Sigmoid colon (tissue), 7 donors: ENCODE results near the gene ABCA13. TPM values are rescaled to one million over a fixed set of nuclear protein-coding genes. Genes with fewer than 3 reads are reported as not detected.

Source experiments
- DNase-seq: peaks from one replicate; pipeline ENCODE4 v3.0.0-alpha.2; 2019
- H3K27ac ChIP-seq, 4 donors: fragments of 200-600 bp; sonication (generic); one replicate each; pipeline ENCODE4 v1.5.1; 2016 to 2019; ENCODE audit warnings: mild to moderate bottlenecking in 1 of 4
- H3K27me3 ChIP-seq, 3 donors: fragments of 200-600 bp; sonication (generic); one replicate each; pipeline ENCODE4 v1.5.1; 2019; ENCODE audit warnings: mild to moderate bottlenecking in 1 of 3
- H3K36me3 ChIP-seq, 4 donors: fragments of 200-600 bp; sonication (generic); one replicate each; pipeline ENCODE4 v1.5.1; 2016 to 2019
- H3K4me1 ChIP-seq, 4 donors: fragments of 200-600 bp; sonication (generic); one replicate each; pipeline ENCODE4 v1.5.1; 2017 to 2019
- H3K4me3 ChIP-seq, 4 donors: fragments of 200-600 bp; sonication (generic); one replicate each; pipeline ENCODE4 v1.5.1; 2017 to 2019; ENCODE audit warnings: mild to moderate bottlenecking in 2 of 4, moderate library complexity in 1 of 4
- H3K9me3 ChIP-seq, 4 donors: fragments of 200-600 bp in 3 of 4; sonication (generic) in 3 of 4; one replicate each; pipeline versions ENCODE4 v1.5.1 to v1.6.1; 2013 to 2019
- CTCF ChIP-seq, 4 experiments: fragments of 450-650 bp in 3 of 4; fragments of 200-600 bp in 1 of 4; IDR thresholded peaks; one replicate each; pipeline ENCODE4 v1.5.1; 2016 to 2019; ENCODE audit warnings: antibody characterized with exemption in 4 of 4, mild to moderate bottlenecking in 3 of 4, moderate library complexity in 2 of 4
- EP300 ChIP-seq, 4 donors: sonication (generic); formaldehyde crosslinking; IDR thresholded peaks; one replicate each; pipeline ENCODE4 v1.6.1; 2017; ENCODE audit warnings: antibody characterized with exemption in 4 of 4
- POLR2A ChIP-seq, 2 donors: fragments of 450-650 bp; IDR thresholded peaks; one replicate each; pipeline ENCODE4 v1.6.1; 2016; ENCODE audit warnings: antibody characterized with exemption in 2 of 2, mild to moderate bottlenecking in 2 of 2, moderate library complexity in 2 of 2
- POLR2AphosphoS5 ChIP-seq, 4 donors: sonication (generic); formaldehyde crosslinking; IDR thresholded peaks; one replicate each; pipeline ENCODE4 v1.6.1; 2017; ENCODE audit warnings: antibody characterized with exemption in 4 of 4
- WGBS, 2 donors: extraction: QIAGEN DNeasy Blood & Tissue Kit; methylation state at CpG; one replicate each; pipeline ENCODE4 v1.1.7; 2013; 5-methylcytosine and 5-hydroxymethylcytosine counted together
- intact Hi-C: fragments of 100-400 bp; cut with DNase I; formaldehyde crosslinking; loops from one replicate; pipeline ENCODE4 v1.15.1; 2023
- polyA plus RNA-seq, 3 donors: library from polyadenylated mRNA; stranded (reverse); fragments of 200-250 nt; gene quantifications; one replicate each; pipeline ENCODE4 v1.2.3, GENCODE V29; 2013
- total RNA-seq, 4 donors: library from RNA; depleted of rRNA; stranded (reverse); fragments of >200 nt; gene quantifications; one replicate each; pipeline ENCODE4 v1.1.0, GENCODE V29; 2016
- donor health status: healthy with polysubstance abuse.
- donor health status: Bipolar disorder and iron deficiency.
- donor health status: healthy.

Gene ABCA13
- total and polyA plus RNA-seq, 7 donors, result under 0.01 to 0.71 (median 0.14) TPM; not detected in 2

GRCh38 chr7:48154792-48155413 is 16.4 kb upstream of the ABCA13 start:
- WGBS, 2 donors, result 68 to 85% methylated on average over 8 of the region's 8 CpGs

GRCh38 chr7:48158404-48158803 is 12.9 kb upstream of the ABCA13 start:
- 96 to 98% methylated on average over 2 of the region's 2 CpGs for WGBS, 2 donors
- no peaks in the 10 kb centered on the region for H3K36me3 ChIP-seq

More at GRCh38 chr7:48154792-48155413, 16.4 kb upstream of the ABCA13 start:
- no peak for DNase-seq
- TF ChIP-seq CTCF (IDR thresholded peaks at IDR 0.05) (peak in 1 of 4 experiments; percentile 38), POLR2A (IDR thresholded peaks at IDR 0.05) (no peak)
- H3K4me1 ChIP-seq, result no peaks in the 10 kb centered on the region
- no peaks in the 10 kb centered on the region for H3K9me3 ChIP-seq
- H3K27ac ChIP-seq, result no peak overlapping the region
- H3K36me3 ChIP-seq, result no peaks in the 10 kb centered on the region
- no peaks in the 10 kb centered on the region for H3K27me3 ChIP-seq
- intact Hi-C loops, result no loop called here
- H3K4me3 ChIP-seq, result no peak overlapping the region

GRCh38 chr7:48161407-48162125 is 9.7 kb upstream of the ABCA13 start:
- H3K4me1 ChIP-seq, result no peaks in the 10 kb centered on the region
- intact Hi-C loops, result no loop called here

More at GRCh38 chr7:48158404-48158803, 12.9 kb upstream of the ABCA13 start:
- TF ChIP-seq POLR2AphosphoS5 (IDR thresholded peaks at IDR 0.05) (no peak), POLR2A (IDR thresholded peaks at IDR 0.05) (no peak)
- Histone ChIP-seq H3K9me3 (no peaks in the 10 kb centered on the region), H3K4me1 (no peaks in the 10 kb centered on the region), H3K27me3 (no peaks in the 10 kb centered on the region), H3K4me3 (no peak overlapping the region), H3K27ac (no peak overlapping the region)
- DNase-seq, result no peak
- intact Hi-C loops, result no loop called here

GRCh38 chr7:48165157-48165556 is 6.1 kb upstream of the ABCA13 start:
- WGBS, 2 donors, result 80 to 85% methylated on average over 2 of the region's 2 CpGs
- H3K36me3 ChIP-seq, result no peaks in the 10 kb centered on the region

More at GRCh38 chr7:48161407-48162125, 9.7 kb upstream of the ABCA13 start:
- 91 to 94% methylated on average over 1 of the region's 1 CpG for WGBS, 2 donors
- H3K9me3 ChIP-seq, result no peaks in the 10 kb centered on the region
- no peaks in the 10 kb centered on the region for H3K27me3 ChIP-seq
- DNase-seq, result no peak
- H3K27ac ChIP-seq, result no peak overlapping the region
- H3K36me3 ChIP-seq, result no peaks in the 10 kb centered on the region
- H3K4me3 ChIP-seq, result no peak overlapping the region
- no peak for TF ChIP-seq EP300 (IDR thresholded peaks at IDR 0.05)
- no peak for TF ChIP-seq CTCF (IDR thresholded peaks at IDR 0.05)
- TF ChIP-seq POLR2A (IDR thresholded peaks at IDR 0.05), result no peak
- TF ChIP-seq POLR2AphosphoS5 (IDR thresholded peaks at IDR 0.05), result no peak

GRCh38 chr7:48168159-48168558 is 3.1 kb upstream of the ABCA13 start:
- intact Hi-C loops, result no loop called here
- 56 to 68% methylated on average over 2 of the region's 2 CpGs for whole genome bisulfite sequencing, 2 donors
- Histone ChIP-seq H3K4me1 (no peaks in the 10 kb centered on the region), H3K9me3 (no peaks in the 10 kb centered on the region), H3K36me3 (no peaks in the 10 kb centered on the region), H3K27me3 (no peaks in the 10 kb centered on the region), H3K27ac (no peak overlapping the region), H3K4me3 (no peak overlapping the region)
- DNase-seq, result no peak
- no peak for TF ChIP-seq CTCF (IDR thresholded peaks at IDR 0.05)
- no peak for TF ChIP-seq EP300 (IDR thresholded peaks at IDR 0.05)
- TF ChIP-seq POLR2AphosphoS5 (IDR thresholded peaks at IDR 0.05), result no peak
- no peak for TF ChIP-seq POLR2A (IDR thresholded peaks at IDR 0.05)

More at GRCh38 chr7:48165157-48165556, 6.1 kb upstream of the ABCA13 start:
- H3K27me3 ChIP-seq, result no peaks in the 10 kb centered on the region
- H3K4me1 ChIP-seq, result no peaks in the 10 kb centered on the region
- H3K4me3 ChIP-seq, result no peak overlapping the region
- intact Hi-C loops, result no loop called here
- no peak overlapping the region for H3K27ac ChIP-seq
- no peaks in the 10 kb centered on the region for H3K9me3 ChIP-seq
- TF ChIP-seq POLR2AphosphoS5 (IDR thresholded peaks at IDR 0.05), result no peak
- TF ChIP-seq POLR2A (IDR thresholded peaks at IDR 0.05), result no peak
- no peak for TF ChIP-seq EP300 (IDR thresholded peaks at IDR 0.05)
- no peak for DNase-seq
